ENCODE data around the gene RAD51B. TPM values are rescaled to one million over a fixed set of nuclear protein-coding genes. Genes with fewer than 3 reads are reported as not detected.

RAD51B gene
- total and polyA plus RNA-seq, 3 donors from 2014 or later, result 5.5 to 22.5 (median 19.1) TPM

GRCh38 chr14:68740788-68741476, 921.4 kb downstream of the RAD51B start:
- intact Hi-C loops (cut with DNase I; ENCODE audit: low total_unique reads), result no loop called here
- WGBS, 2 donors, result 82 to 91% methylated on average over 4 of the region's 4 CpGs
- DNase-seq, result no peak

GRCh38 chr14:68741477-68741791, 921.9 kb downstream of the RAD51B start:
- Histone ChIP-seq H3K4me1 (peaks cover 10% of the 10 kb centered on the region), H3K27me3 (no peaks in the 10 kb centered on the region), H3K4me3 (no peak overlapping the region), H3K27ac (no peak overlapping the region), H3K9me3 (no peaks in the 10 kb centered on the region), H3K36me3 (ENCODE audit: low read depth, missing control alignments) (no peaks in the 10 kb centered on the region)
- no peak for TF ChIP-seq CTCF (IDR thresholded peaks at IDR 0.05)
- TF ChIP-seq POLR2A (IDR thresholded peaks at IDR 0.05), result no peak
- intact Hi-C loops (cut with DNase I; ENCODE audit: low total_unique reads), result no loop called here
- no peak for DNase-seq

More at GRCh38 chr14:68740788-68741476, 921.4 kb downstream of the RAD51B start:
- TF ChIP-seq POLR2A (IDR thresholded peaks at IDR 0.05) (no peak), CTCF (IDR thresholded peaks at IDR 0.05) (no peak)
- H3K4me3 ChIP-seq, result no peak overlapping the region
- no peaks in the 10 kb centered on the region for H3K27me3 ChIP-seq
- H3K27ac ChIP-seq, result no peak overlapping the region
- H3K4me1 ChIP-seq, result peaks cover 15% of the 10 kb centered on the region
- H3K36me3 ChIP-seq (ENCODE audit: low read depth, missing control alignments), result no peaks in the 10 kb centered on the region
- no peaks in the 10 kb centered on the region for H3K9me3 ChIP-seq

- intact Hi-C loops (cut with DNase I; ENCODE audit: low total_unique reads), result no loop called here
- 89 to 95% methylated on average over 6 of the region's 6 CpGs for WGBS, 2 donors
- no peak overlapping the region for H3K4me3 ChIP-seq
- TF ChIP-seq POLR2A (IDR thresholded peaks at IDR 0.05), result no peak
- no peak for TF ChIP-seq CTCF (IDR thresholded peaks at IDR 0.05)
- no peaks in the 10 kb centered on the region for H3K36me3 ChIP-seq (ENCODE audit: low read depth, missing control alignments)
- no peaks in the 10 kb centered on the region for H3K9me3 ChIP-seq
- H3K4me1 ChIP-seq, result peaks cover 5% of the 10 kb centered on the region
- no peak overlapping the region for H3K27ac ChIP-seq
- H3K27me3 ChIP-seq, result no peaks in the 10 kb centered on the region
- DNase-seq, result no peak
These were observed 922.4 kb downstream of the RAD51B start for GRCh38 chr14:68741839-68742470.

GRCh38 chr14:68744613-68745012, 925.0 kb downstream of the RAD51B start:
- no peaks in the 10 kb centered on the region for H3K4me1 ChIP-seq
- H3K27ac ChIP-seq, result no peak overlapping the region
- H3K27me3 ChIP-seq, result no peaks in the 10 kb centered on the region
- H3K9me3 ChIP-seq, result no peaks in the 10 kb centered on the region
- H3K36me3 ChIP-seq (ENCODE audit: low read depth, missing control alignments), result no peaks in the 10 kb centered on the region
- TF ChIP-seq POLR2A (IDR thresholded peaks at IDR 0.05) (no peak), CTCF (IDR thresholded peaks at IDR 0.05) (no peak)
- DNase-seq, result no peak
- intact Hi-C loops (cut with DNase I; ENCODE audit: low total_unique reads), result no loop called here
- 92 to 93% methylated on average over 12 of the region's 12 CpGs for WGBS, 2 donors
- H3K4me3 ChIP-seq, result no peak overlapping the region

- Histone ChIP-seq H3K27me3 (no peaks in the 10 kb centered on the region), H3K27ac (no peak overlapping the region), H3K4me3 (no peak overlapping the region), H3K36me3 (ENCODE audit: low read depth, missing control alignments) (no peaks in the 10 kb centered on the region), H3K4me1 (peaks cover 3% of the 10 kb centered on the region), H3K9me3 (no peaks in the 10 kb centered on the region)
- 83 to 84% methylated on average over 5 of the region's 5 CpGs for WGBS, 2 donors
- intact Hi-C loops (cut with DNase I; ENCODE audit: low total_unique reads), result no loop called here
- DNase-seq, result no peak
- no peak for TF ChIP-seq POLR2A (IDR thresholded peaks at IDR 0.05)
- no peak for TF ChIP-seq CTCF (IDR thresholded peaks at IDR 0.05)
These were observed 927.8 kb downstream of the RAD51B start for GRCh38 chr14:68747393-68747792.
